Pancreas (tissue), 10 donors: Measurements from ENCODE around the gene RELL1. TPM values are rescaled to one million over a fixed set of nuclear protein-coding genes. Genes with fewer than 3 reads are reported as not detected.

Source experiments
- ATAC-seq, 4 donors: fragments of 200-7000 bp; cut with Tn5 transposase; one replicate each; pipeline versions ENCODE4 v1.8.0 to v1.9.1; 2020; ENCODE audit warnings: mild to moderate bottlenecking in 4 of 4, moderate library complexity in 4 of 4
- DNase-seq, 6 donors: peaks; one replicate each; pipeline ENCODE4 v3.0.0-alpha.2; 2020
- FAIRE-seq: peaks from 2 replicates; lab custom pipeline; 2012; peaks lifted over from hg19 to GRCh38; lab: Jason Lieb, UNC
- H3K27ac ChIP-seq, 4 donors: fragments of 200-600 bp; sonication (generic); 1 replicate in 3 of 4; 2 replicates in 1 of 4; pipeline versions ENCODE4 v1.5.0 to v1.8.0; 2020
- H3K27me3 ChIP-seq, 4 donors: fragments of 200-600 bp; one replicate each; pipeline ENCODE4 v1.8.0; 2021
- H3K36me3 ChIP-seq, 3 donors: fragments of 200-600 bp; sonication (generic) in 1 of 3; one replicate each; pipeline versions ENCODE4 v1.5.0 to v1.8.0; 2020 to 2021
- H3K4me1 ChIP-seq, 3 donors: fragments of 200-600 bp; one replicate each; pipeline ENCODE4 v1.8.0; 2021
- H3K4me3 ChIP-seq, 4 donors: fragments of 200-600 bp; sonication (generic) in 2 of 4; one replicate each; pipeline versions ENCODE4 v1.5.0 to v1.8.0; 2020 to 2021
- H3K9me3 ChIP-seq, 4 donors: fragments of 200-600 bp; one replicate each; pipeline ENCODE4 v1.8.0; 2021
- WGBS, 2 donors: extraction: QIAGEN DNeasy Blood & Tissue Kit; methylation state at CpG; one replicate each; pipeline ENCODE4 v1.1.7; 2013; 5-methylcytosine and 5-hydroxymethylcytosine counted together
- intact Hi-C, 3 donors: fragments of 100-400 bp; cut with DNase I; formaldehyde crosslinking; loops; one replicate each; pipeline versions ENCODE4 v1.11.1 to v1.14.2; 2022
- polyA plus RNA-seq, 2 donors: library from polyadenylated mRNA; stranded (reverse); fragments of 200-250 nt; gene quantifications; one replicate each; pipeline ENCODE4 v1.2.3, GENCODE V29; 2013
- total RNA-seq, 6 donors: library from RNA; stranded (reverse); fragmentation: NEBNext Ultra II Directional in 4 of 6; extraction: Animal tissue kit (Norgen Biotek cat#: 25700) in 4 of 6; gene quantifications; one replicate each; pipeline versions ENCODE4 v1.2.1 to v1.2.4, GENCODE V29; 2021 to 2023
- TF ChIP-seq, protein P1 (sequence below), 4 donors: fragments of 200-600 bp; sonication (generic) in 3 of 4; IDR thresholded peaks; one replicate each; pipeline versions ENCODE4 v1.5.0 to v1.8.0; 2021; ENCODE audit warnings: antibody characterized with exemption in 4 of 4
- donor health status: healthy with polysubstance abuse.
- donor health status: DM: no; HTN: no; CAD: no; lungs with moderate emphysema.
- donor health status: DM: no; HTN: no; CAD: no.
- donor health status: control.
- donor health status: control.
- donor health status: Bipolar disorder and iron deficiency.
- donor health status: DM: yes; HTN: yes; CAD: no.
- donor health status: DM: no; HTN: no; CAD: no.
- donor health status: DM: no; HTN: no; CAD: no.
- donor health status: DM: yes; HTN: yes; CAD: no.

The RELL1 gene
- total and polyA plus RNA-seq, 8 donors: 0.38 to 17.1 (median 4.7) TPM

DNA sequence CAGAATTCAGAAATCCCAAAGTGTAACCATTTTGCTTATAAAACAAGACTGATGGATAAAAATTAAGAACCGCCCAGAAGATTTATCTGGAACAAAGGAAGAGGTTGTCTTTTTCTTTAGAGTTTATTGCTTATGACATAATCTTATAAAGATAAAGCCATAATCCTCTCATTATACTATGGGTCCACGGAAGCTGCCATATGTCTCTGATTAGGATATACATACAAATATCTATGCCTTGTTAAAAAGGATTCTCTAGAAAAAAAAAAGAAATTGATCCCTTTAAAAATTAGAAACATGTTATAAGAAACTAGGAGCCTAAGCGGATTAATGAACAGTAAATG is 70.5 kb downstream of the RELL1 start:
- Histone ChIP-seq H3K4me1 (no peaks in the 10 kb centered on the region), H3K4me3 (no peak overlapping the region), H3K36me3 (no peaks in the 10 kb centered on the region), H3K27ac (no peak overlapping the region), H3K27me3 (no peaks in the 10 kb centered on the region), H3K9me3 (no peaks in the 10 kb centered on the region)
- WGBS, 2 donors: 95% methylated on average over 3 of the region's 3 CpGs
- FAIRE-seq (no peak), DNase-seq (no peak), ATAC-seq (no peak)
- TF ChIP-seq, protein P1, sequence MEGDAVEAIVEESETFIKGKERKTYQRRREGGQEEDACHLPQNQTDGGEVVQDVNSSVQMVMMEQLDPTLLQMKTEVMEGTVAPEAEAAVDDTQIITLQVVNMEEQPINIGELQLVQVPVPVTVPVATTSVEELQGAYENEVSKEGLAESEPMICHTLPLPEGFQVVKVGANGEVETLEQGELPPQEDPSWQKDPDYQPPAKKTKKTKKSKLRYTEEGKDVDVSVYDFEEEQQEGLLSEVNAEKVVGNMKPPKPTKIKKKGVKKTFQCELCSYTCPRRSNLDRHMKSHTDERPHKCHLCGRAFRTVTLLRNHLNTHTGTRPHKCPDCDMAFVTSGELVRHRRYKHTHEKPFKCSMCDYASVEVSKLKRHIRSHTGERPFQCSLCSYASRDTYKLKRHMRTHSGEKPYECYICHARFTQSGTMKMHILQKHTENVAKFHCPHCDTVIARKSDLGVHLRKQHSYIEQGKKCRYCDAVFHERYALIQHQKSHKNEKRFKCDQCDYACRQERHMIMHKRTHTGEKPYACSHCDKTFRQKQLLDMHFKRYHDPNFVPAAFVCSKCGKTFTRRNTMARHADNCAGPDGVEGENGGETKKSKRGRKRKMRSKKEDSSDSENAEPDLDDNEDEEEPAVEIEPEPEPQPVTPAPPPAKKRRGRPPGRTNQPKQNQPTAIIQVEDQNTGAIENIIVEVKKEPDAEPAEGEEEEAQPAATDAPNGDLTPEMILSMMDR (IDR thresholded peaks at IDR 0.05): no peak
- intact Hi-C loops: no loop called here

DNA sequence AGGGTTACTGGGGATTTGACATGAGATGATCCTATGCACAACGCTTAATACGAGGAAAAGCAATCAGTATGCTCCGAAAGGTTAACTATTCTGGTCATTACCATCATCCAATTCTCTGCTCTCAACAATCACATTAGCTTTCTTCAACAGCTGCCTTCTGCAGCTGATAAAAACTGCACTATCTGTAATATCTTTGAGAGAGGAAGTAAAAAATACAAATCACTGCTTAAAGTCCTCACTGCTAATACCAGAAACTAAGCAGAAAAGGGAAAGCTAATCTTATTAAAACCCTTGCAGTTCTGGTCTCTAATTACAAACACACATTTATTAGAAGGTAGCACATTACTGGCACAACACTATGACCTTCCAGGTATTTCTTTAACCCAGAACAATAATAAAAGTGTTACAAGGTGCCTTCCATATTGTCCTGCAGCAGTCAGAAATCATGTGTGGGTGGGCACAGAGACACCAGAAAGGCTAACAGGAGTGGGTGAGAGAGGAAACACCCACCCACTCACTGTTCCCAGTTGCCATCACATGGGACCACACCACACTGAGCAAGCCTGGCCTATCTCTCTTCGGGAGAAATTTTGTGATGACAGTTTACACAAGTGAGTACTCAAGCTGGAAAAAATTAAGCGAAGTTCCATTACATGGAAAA is 71.0 kb downstream of the RELL1 start:
- Histone ChIP-seq H3K4me3 (no peak overlapping the region), H3K4me1 (no peaks in the 10 kb centered on the region), H3K27ac (no peak overlapping the region), H3K36me3 (no peaks in the 10 kb centered on the region), H3K9me3 (no peaks in the 10 kb centered on the region), H3K27me3 (no peaks in the 10 kb centered on the region)
- intact Hi-C loops: no loop called here
- WGBS, 2 donors: 83% methylated on average over 5 of the region's 5 CpGs
- TF ChIP-seq, protein P1 (IDR thresholded peaks at IDR 0.05): no peak
- no peak for DNase-seq
- FAIRE-seq: no peak
- ATAC-seq: no peak

DNA sequence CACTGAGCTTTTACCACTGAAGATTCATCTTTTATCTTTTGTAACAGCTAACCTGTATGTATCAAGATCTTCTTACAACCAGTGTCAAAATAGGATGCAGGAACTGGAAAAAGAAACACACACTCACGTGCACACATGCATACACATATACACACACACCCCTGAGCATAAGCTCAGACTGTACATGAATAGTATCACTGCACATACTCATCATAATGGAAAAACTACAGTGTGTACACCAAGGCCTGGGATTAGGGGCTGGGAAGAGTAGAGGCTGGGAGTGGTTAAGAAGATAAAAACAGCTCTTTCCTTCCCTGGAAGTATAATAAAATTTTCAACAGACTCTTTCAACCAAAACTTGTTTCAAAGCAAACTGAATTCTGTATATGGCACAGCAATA is 73.4 kb downstream of the RELL1 start:
- Histone ChIP-seq H3K4me1 (no peaks in the 10 kb centered on the region), H3K9me3 (no peaks in the 10 kb centered on the region), H3K4me3 (no peak overlapping the region), H3K27ac (no peak overlapping the region), H3K36me3 (no peaks in the 10 kb centered on the region), H3K27me3 (no peaks in the 10 kb centered on the region)
- TF ChIP-seq, protein P1 (IDR thresholded peaks at IDR 0.05): no peak
- WGBS, 2 donors: 52 to 97% methylated on average over 1 of the region's 1 CpG
- DNase-seq (no peak), FAIRE-seq (no peak), ATAC-seq (no peak)
- intact Hi-C loops: no loop called here

DNA sequence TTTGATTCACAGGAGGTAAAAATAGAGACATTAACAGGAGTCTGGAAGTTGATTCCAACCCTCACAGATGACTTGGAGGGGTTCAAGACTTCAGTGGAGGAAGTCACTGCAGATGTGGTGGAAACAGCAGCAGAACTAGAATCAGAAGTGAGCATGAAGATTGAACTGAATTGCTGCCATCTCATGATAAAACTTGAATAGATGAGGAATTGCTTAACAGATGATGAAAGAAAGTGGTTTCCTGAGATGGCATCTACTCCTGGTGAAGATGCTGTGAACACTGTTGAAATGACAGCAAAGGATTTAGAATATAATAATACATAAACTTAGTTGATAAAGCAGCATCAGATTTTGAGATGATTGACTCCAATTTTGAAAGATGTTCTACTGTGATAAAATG is 76.5 kb downstream of the RELL1 start:
- Histone ChIP-seq H3K4me3 (no peak overlapping the region), H3K27me3 (no peaks in the 10 kb centered on the region), H3K27ac (no peak overlapping the region), H3K4me1 (no peaks in the 10 kb centered on the region), H3K9me3 (no peaks in the 10 kb centered on the region), H3K36me3 (no peaks in the 10 kb centered on the region)
- no peak for ATAC-seq
- intact Hi-C loops: loop anchor here in 2 of 3 donors (5.0 to 10.0 kb wide), 3 partner anchors 185 to 415 kb away; no protein-coding TSS in a partner anchor
- no peak for DNase-seq
- FAIRE-seq: no peak
- TF ChIP-seq, protein P1 (IDR thresholded peaks at IDR 0.05): no peak

DNA sequence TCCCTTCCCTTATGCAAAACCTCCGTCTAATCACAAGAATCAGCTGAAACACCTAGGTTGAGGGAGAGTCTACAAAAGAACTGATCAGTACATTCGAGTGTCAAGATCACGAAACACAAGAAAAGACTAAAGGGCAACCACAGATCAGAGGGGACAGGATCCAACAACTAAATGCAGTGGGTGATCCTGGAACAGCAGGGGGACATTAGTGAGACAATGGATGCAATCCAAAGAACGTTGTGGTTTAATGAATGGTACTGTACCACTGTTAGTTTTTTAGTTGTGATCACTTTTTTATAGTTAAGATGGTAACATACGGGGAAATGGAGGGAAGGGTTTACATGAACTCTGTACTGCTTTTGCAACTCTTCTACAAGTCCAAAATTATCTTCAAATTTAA is 79.2 kb downstream of the RELL1 start:
- no peak for FAIRE-seq
- ATAC-seq: no peak
- intact Hi-C loops: loop anchor here in 2 of 3 donors (5.0 to 10.0 kb wide), 3 partner anchors 188 to 418 kb away; no protein-coding TSS in a partner anchor
- Histone ChIP-seq H3K27ac (no peak overlapping the region), H3K27me3 (no peaks in the 10 kb centered on the region), H3K4me3 (no peak overlapping the region), H3K4me1 (no peaks in the 10 kb centered on the region), H3K36me3 (no peaks in the 10 kb centered on the region), H3K9me3 (no peaks in the 10 kb centered on the region)
- no peak for DNase-seq
- 80 to 85% methylated on average over 5 of the region's 5 CpGs for WGBS, 2 donors
- TF ChIP-seq, protein P1 (IDR thresholded peaks at IDR 0.05): no peak
